CD8-positive, alpha-beta memory T cell (primary cell): ENCODE measurements around the gene UGT1A7. TPM values are rescaled to one million over a fixed set of nuclear protein-coding genes. Genes with fewer than 3 reads are reported as not detected.
"Not testable (repeated sequence)": the region's sequence is repeated elsewhere in the genome, so short reads cannot be mapped to it uniquely, and the experiment has no call there.

Source experiments
- CTCF ChIA-PET: fragments of 350-600 bp; sonication (Branson Sonifier 250); formaldehyde crosslinking; loops from one replicate; lab custom pipeline; 2021; ENCODE audit warnings: antibody characterized with exemption; lab: Charles Lee
- POLR2A ChIA-PET: fragments of 350-600 bp; sonication (Branson Sonifier 250); formaldehyde crosslinking; loops from one replicate; lab custom pipeline; 2021; ENCODE audit warnings: antibody characterized with exemption; lab: Charles Lee
- DNase-seq, 5 donors: peaks; one replicate each; pipeline versions ENCODE4 v3.0.0 to v3.0.0-alpha.2; 2020 to 2022; ENCODE audit warnings: mixed read lengths in 1 of 5
- H3K27ac ChIP-seq: one replicate; pipeline ENCODE4 v1.7.0; 2013; ENCODE audit warnings: low read depth, mild to moderate bottlenecking, low read length, moderate library complexity
- H3K27me3 ChIP-seq: 2 replicates; pipeline ENCODE4 v1.7.0; 2013; ENCODE audit warnings: low read length, mild to moderate bottlenecking; ENCODE audit not compliant: insufficient read depth, poor library complexity, severe bottlenecking
- H3K36me3 ChIP-seq: 2 replicates; pipeline ENCODE4 v1.7.0; 2013; ENCODE audit warnings: mild to moderate bottlenecking, low read length, moderate library complexity; ENCODE audit not compliant: insufficient read depth
- H3K4me1 ChIP-seq: 2 replicates; pipeline ENCODE4 v1.7.0; 2013; ENCODE audit warnings: mild to moderate bottlenecking, low read length, moderate library complexity; ENCODE audit not compliant: insufficient read depth
- H3K4me3 ChIP-seq: 2 replicates; pipeline ENCODE4 v1.7.0; 2013; ENCODE audit warnings: mild to moderate bottlenecking, low read length
- H3K9me3 ChIP-seq: 2 replicates; pipeline ENCODE4 v1.7.0; 2013; ENCODE audit warnings: mild to moderate bottlenecking, low read length
- H3K27ac Mint-ChIP-seq, 8 donors: one replicate each; pipeline ENCODE4 v1.8.0; 2020 to 2021; ENCODE audit warnings: mixed read lengths in 8 of 8, mild to moderate bottlenecking in 6 of 8, inconsistent platforms in 3 of 8, moderate library complexity in 3 of 8
- H3K27me3 Mint-ChIP-seq, 2 donors: one replicate each; pipeline ENCODE4 v1.8.0; 2020 to 2021; ENCODE audit warnings: mixed read lengths in 2 of 2, mild to moderate bottlenecking in 1 of 2, moderate library complexity in 1 of 2
- H3K36me3 Mint-ChIP-seq, 3 donors: one replicate each; pipeline ENCODE4 v1.8.0; 2020 to 2021; ENCODE audit warnings: mixed read lengths in 3 of 3, inconsistent platforms in 1 of 3, mild to moderate bottlenecking in 1 of 3
- H3K4me1 Mint-ChIP-seq, 3 donors: one replicate each; pipeline ENCODE4 v1.8.0; 2020 to 2021; ENCODE audit warnings: mixed read lengths in 3 of 3, inconsistent platforms in 1 of 3, mild to moderate bottlenecking in 1 of 3
- H3K4me3 Mint-ChIP-seq, 7 donors: one replicate each; pipeline ENCODE4 v1.8.0; 2020 to 2021; ENCODE audit warnings: mixed read lengths in 7 of 7, mild to moderate bottlenecking in 6 of 7, moderate library complexity in 4 of 7, inconsistent platforms in 2 of 7
- H3K9me3 Mint-ChIP-seq, 5 donors: one replicate each; pipeline ENCODE4 v1.8.0; 2020 to 2022; ENCODE audit warnings: mixed read lengths in 5 of 5, mild to moderate bottlenecking in 3 of 5, moderate library complexity in 2 of 5, inconsistent platforms in 1 of 5
- polyA plus RNA-seq: library from polyadenylated mRNA; unstranded; fragments of 300-500 nt; fragmentation: Illumina TruSeq; gene quantifications from one replicate; pipeline ENCODE4 v1.2.3, GENCODE V29; 2021
- total RNA-seq, 2 experiments: library from RNA; stranded (reverse); gene quantifications; one replicate each; pipeline ENCODE4 v1.2.3, GENCODE V29; 2021

UGT1A7 gene
- total and polyA plus RNA-seq, 3 experiments from 2014 or later, result not detected

GRCh38 chr2:233747283-233747544 is 65.5 kb downstream of the UGT1A7 start:
- Mint-ChIP-seq H3K4me3 (no peak overlapping the region), H3K4me1 (no peaks in the 10 kb centered on the region), H3K9me3 (peaks cover 7 to 19% (median 12%) of the 10 kb centered on the region in 5 donors), H3K27ac (no peak overlapping the region), H3K36me3 (peaks cover 0 to 11% (median 0%) of the 10 kb centered on the region in 3 donors), H3K27me3 (peaks cover 11 to 59% of the 10 kb centered on the region in 2 donors)
- Histone ChIP-seq H3K36me3 (no peaks in the 10 kb centered on the region), H3K9me3 (no peaks in the 10 kb centered on the region), H3K4me1 (no peaks in the 10 kb centered on the region), H3K4me3 (no peak overlapping the region), H3K27ac (no peak overlapping the region), H3K27me3 (no peaks in the 10 kb centered on the region)
- DNase-seq, result no peak
- POLR2A ChIA-PET, result no interaction called here
- CTCF ChIA-PET, result no interaction called here

GRCh38 chr2:233750689-233751088 is 69.0 kb downstream of the UGT1A7 start:
- DNase-seq, H3K4me1 ChIP-seq, H3K27me3 ChIP-seq, H3K36me3 ChIP-seq, H3K9me3 ChIP-seq, POLR2A ChIA-PET, H3K4me3 ChIP-seq, H3K27ac Mint-ChIP-seq, H3K4me1 Mint-ChIP-seq, H3K27ac ChIP-seq, H3K4me3 Mint-ChIP-seq, CTCF ChIA-PET: not testable (repeated sequence)
- H3K27me3 Mint-ChIP-seq, result peaks cover 12 to 64% of the 10 kb centered on the region in 2 donors
- peaks cover 7 to 19% (median 12%) of the 10 kb centered on the region in 5 donors for H3K9me3 Mint-ChIP-seq
- peaks cover 0 to 11% (median 0%) of the 10 kb centered on the region in 3 donors for H3K36me3 Mint-ChIP-seq

GRCh38 chr2:233751212-233752009 is 69.7 kb downstream of the UGT1A7 start:
- Mint-ChIP-seq H3K36me3 (peaks cover 0 to 11% (median 0%) of the 10 kb centered on the region in 3 donors), H3K4me3 (peak overlapping the region in 1 of 7 donors; percentile 68), H3K27me3 (peaks cover 12 to 59% of the 10 kb centered on the region in 2 donors), H3K9me3 (peaks cover 7 to 19% (median 12%) of the 10 kb centered on the region in 5 donors)
- H3K36me3 ChIP-seq, H3K4me1 ChIP-seq, H3K9me3 ChIP-seq, CTCF ChIA-PET, H3K4me1 Mint-ChIP-seq, POLR2A ChIA-PET, H3K4me3 ChIP-seq, H3K27ac ChIP-seq, H3K27ac Mint-ChIP-seq, DNase-seq, H3K27me3 ChIP-seq: not testable (repeated sequence)

GRCh38 chr2:233754872-233755611 is 73.3 kb downstream of the UGT1A7 start:
- peaks cover 6 to 39% of the 10 kb centered on the region in 2 donors for H3K27me3 Mint-ChIP-seq
- no peaks in the 10 kb centered on the region for H3K4me1 Mint-ChIP-seq
- peaks cover 6 to 15% (median 12%) of the 10 kb centered on the region in 5 donors for H3K9me3 Mint-ChIP-seq
- CTCF ChIA-PET, result no interaction called here
- Histone ChIP-seq H3K4me3 (no peak overlapping the region), H3K36me3 (no peaks in the 10 kb centered on the region), H3K27me3 (no peaks in the 10 kb centered on the region), H3K4me1 (no peaks in the 10 kb centered on the region), H3K27ac (no peak overlapping the region), H3K9me3 (no peaks in the 10 kb centered on the region)
- H3K27ac Mint-ChIP-seq, result no peak overlapping the region
- no peak overlapping the region for H3K4me3 Mint-ChIP-seq
- POLR2A ChIA-PET, result no interaction called here
- H3K36me3 Mint-ChIP-seq, result peaks cover 0 to 11% (median 0%) of the 10 kb centered on the region in 3 donors
- no peak for DNase-seq

- Mint-ChIP-seq H3K4me1 (no peaks in the 10 kb centered on the region), H3K36me3 (peaks cover 0 to 4% (median 0%) of the 10 kb centered on the region in 3 donors), H3K27ac (no peak overlapping the region), H3K4me3 (no peak overlapping the region), H3K9me3 (peaks cover 0 to 5% (median 4%) of the 10 kb centered on the region in 5 donors), H3K27me3 (peaks cover 5 to 34% of the 10 kb centered on the region in 2 donors)
- CTCF ChIA-PET, result no interaction called here
- H3K4me3 ChIP-seq, result no peak overlapping the region
- DNase-seq, result no peak
- H3K27me3 ChIP-seq, result no peaks in the 10 kb centered on the region
- H3K27ac ChIP-seq, result no peak overlapping the region
- no peaks in the 10 kb centered on the region for H3K36me3 ChIP-seq
- no peaks in the 10 kb centered on the region for H3K9me3 ChIP-seq
- no peaks in the 10 kb centered on the region for H3K4me1 ChIP-seq
- POLR2A ChIA-PET, result no interaction called here
Measured at GRCh38 chr2:233756429-233757081, 74.9 kb downstream of the UGT1A7 start.

- H3K4me3 ChIP-seq, result no peak overlapping the region
- Mint-ChIP-seq H3K27me3 (peaks cover 5 to 24% of the 10 kb centered on the region in 2 donors), H3K27ac (no peak overlapping the region), H3K9me3 (peaks cover 0 to 4% (median 0%) of the 10 kb centered on the region in 5 donors), H3K4me1 (no peaks in the 10 kb centered on the region), H3K4me3 (no peak overlapping the region), H3K36me3 (no peaks in the 10 kb centered on the region)
- ChIA-PET POLR2A (no interaction called here), CTCF (no interaction called here)
- H3K27ac ChIP-seq, result no peak overlapping the region
- no peaks in the 10 kb centered on the region for H3K27me3 ChIP-seq
- H3K4me1 ChIP-seq, result no peaks in the 10 kb centered on the region
- no peak for DNase-seq
- H3K36me3 ChIP-seq, result no peaks in the 10 kb centered on the region
- H3K9me3 ChIP-seq, result no peaks in the 10 kb centered on the region
Measured at GRCh38 chr2:233758141-233758540, 76.4 kb downstream of the UGT1A7 start.

- no peak overlapping the region for H3K27ac Mint-ChIP-seq
- no peak for DNase-seq
- Histone ChIP-seq H3K9me3 (no peaks in the 10 kb centered on the region), H3K36me3 (no peaks in the 10 kb centered on the region), H3K27me3 (no peaks in the 10 kb centered on the region), H3K4me1 (no peaks in the 10 kb centered on the region), H3K27ac (no peak overlapping the region), H3K4me3 (no peak overlapping the region)
- CTCF ChIA-PET, result no interaction called here
- peaks cover 0 to 4% (median 0%) of the 10 kb centered on the region in 5 donors for H3K9me3 Mint-ChIP-seq
- POLR2A ChIA-PET, result no interaction called here
- no peak overlapping the region for H3K4me3 Mint-ChIP-seq
- no peaks in the 10 kb centered on the region for H3K4me1 Mint-ChIP-seq
- peaks cover 6 to 24% of the 10 kb centered on the region in 2 donors for H3K27me3 Mint-ChIP-seq
- H3K36me3 Mint-ChIP-seq, result no peaks in the 10 kb centered on the region
Measured at GRCh38 chr2:233758849-233759248, 77.1 kb downstream of the UGT1A7 start.

- no peaks in the 10 kb centered on the region for H3K36me3 ChIP-seq
- Mint-ChIP-seq H3K9me3 (peaks cover 0 to 4% (median 0%) of the 10 kb centered on the region in 5 donors), H3K27me3 (peaks cover 4 to 29% of the 10 kb centered on the region in 2 donors), H3K4me1 (no peaks in the 10 kb centered on the region), H3K27ac (no peak within 1 kb of the TSS), H3K4me3 (no peak within 1 kb of the TSS), H3K36me3 (no peaks in the 10 kb centered on the region)
- H3K27me3 ChIP-seq, result no peaks in the 10 kb centered on the region
- no peaks in the 10 kb centered on the region for H3K9me3 ChIP-seq
- H3K27ac ChIP-seq, result no peak within 1 kb of the TSS
- H3K4me1 ChIP-seq, result no peaks in the 10 kb centered on the region
- CTCF ChIA-PET, result no interaction called here
- DNase-seq, result no peak
- POLR2A ChIA-PET, result no interaction called here
- no peak within 1 kb of the TSS for H3K4me3 ChIP-seq
Measured at GRCh38 chr2:233760043-233760442, 78.3 kb downstream of the UGT1A7 start, which contains the start of gene UGT1A1. TSS of gene UGT1A1 (plus strand) at chr2:233760270. CDS start at chr2:233760288, 18 bp downstream.
